ENCODE measurements around the gene CCNG2.

CCNG2 gene

DNA sequence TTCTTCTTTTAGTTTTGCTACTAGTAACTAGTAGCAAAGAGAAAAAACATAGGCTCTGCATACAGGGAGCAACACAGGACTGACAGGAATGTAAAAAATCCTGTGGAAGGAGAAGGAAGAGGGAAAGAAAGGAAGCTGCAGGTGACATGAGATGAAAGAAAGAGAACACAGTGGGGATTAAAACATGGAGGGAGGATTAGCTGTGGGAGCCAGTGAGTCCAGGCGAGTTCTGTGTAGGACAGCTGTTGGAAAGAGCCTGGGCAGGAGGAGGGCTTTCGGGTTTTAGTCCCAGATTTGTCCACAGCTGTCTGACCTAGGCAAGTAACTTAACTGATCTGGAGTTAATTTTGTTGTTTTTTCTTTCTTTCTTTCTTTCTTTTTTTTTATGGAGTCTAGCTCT lies 21.6 kb downstream of the CCNG2 start:
- DNase-seq (ENCODE audit: low spot score) = no peak

- DNase-seq (ENCODE audit: low spot score) = no peak
These were observed 22.5 kb downstream of the CCNG2 start for GRCh38 chr4:77179519-77179918.

- DNase-seq (ENCODE audit: low spot score) = no peak
These were observed 24.7 kb downstream of the CCNG2 start for GRCh38 chr4:77181720-77182119.

DNA sequence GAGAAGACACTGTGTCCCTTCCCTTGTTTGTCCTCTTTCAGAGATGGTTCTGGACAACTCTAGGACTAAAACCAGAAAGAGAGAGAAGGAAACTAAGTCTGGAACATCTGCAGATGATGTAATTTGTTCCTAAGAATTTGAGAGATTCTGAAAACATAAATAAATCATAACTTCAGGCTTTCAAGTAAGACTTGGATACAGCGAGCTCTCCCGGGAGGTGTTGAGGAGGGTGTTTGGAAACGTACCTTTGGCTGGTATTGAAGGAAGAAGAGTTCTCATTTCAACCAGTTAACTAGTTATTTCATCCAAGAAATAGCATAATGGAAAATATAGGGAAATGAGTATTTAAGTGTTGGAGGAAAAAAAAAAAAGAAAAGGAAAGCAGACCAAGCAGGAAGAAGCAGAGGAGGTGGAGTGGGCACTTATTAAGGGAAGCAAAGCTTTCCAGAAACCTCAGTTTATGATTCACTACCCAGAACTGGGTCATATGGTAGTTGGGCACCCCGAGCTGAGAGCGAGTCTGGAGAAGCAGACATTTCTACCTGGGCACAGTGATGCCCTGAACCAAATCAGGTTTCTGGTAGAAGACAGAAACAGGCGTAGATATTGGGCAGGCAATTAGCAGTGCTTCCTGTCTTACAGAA lies 26.9 kb downstream of the CCNG2 start:
- DNase-seq (ENCODE audit: low spot score) = no peak

- no peak for DNase-seq (ENCODE audit: low spot score)
These were observed 28.0 kb downstream of the CCNG2 start for GRCh38 chr4:77184974-77185373.

- no peak for DNase-seq (ENCODE audit: low spot score)
These were observed 28.7 kb downstream of the CCNG2 start for GRCh38 chr4:77185686-77186085.

- no peak for DNase-seq (ENCODE audit: low spot score)
These were observed 30.3 kb downstream of the CCNG2 start for GRCh38 chr4:77187322-77187721.

DNA sequence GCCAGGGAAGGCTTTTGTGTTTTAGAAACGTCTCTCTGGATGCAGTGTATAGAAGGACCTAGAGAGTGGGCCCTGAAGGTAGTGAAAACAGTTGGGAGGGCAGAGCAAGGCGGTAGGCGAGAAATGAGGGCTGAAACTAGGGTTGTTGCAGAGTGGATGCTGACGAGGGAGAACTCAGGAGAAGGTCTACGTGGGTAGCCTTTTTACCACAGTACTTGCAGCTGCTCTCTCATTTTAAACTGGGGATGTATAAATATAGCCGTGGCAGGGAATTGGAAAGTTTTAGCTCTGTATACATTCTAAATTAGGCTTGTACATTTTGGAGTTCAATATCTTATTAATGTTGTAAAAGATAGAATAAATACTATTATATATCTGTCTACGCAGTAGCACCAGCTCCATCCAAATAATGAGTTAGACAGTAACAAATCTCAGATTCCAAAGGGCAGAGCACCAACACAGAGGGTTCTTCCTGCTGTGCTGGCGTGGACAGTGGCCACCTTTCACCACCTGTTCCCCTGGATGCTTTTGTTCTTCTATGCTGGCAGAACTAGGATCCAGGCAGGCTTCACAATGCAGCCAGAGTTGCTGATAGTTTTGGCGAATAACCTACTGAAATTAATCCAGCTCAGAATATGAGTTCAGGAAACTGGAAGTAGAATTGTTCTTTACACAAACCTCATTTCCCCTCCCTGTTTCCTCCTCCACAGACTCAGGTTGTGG lies 31.7 kb downstream of the CCNG2 start:
- DNase-seq (ENCODE audit: low spot score) = no peak

DNA sequence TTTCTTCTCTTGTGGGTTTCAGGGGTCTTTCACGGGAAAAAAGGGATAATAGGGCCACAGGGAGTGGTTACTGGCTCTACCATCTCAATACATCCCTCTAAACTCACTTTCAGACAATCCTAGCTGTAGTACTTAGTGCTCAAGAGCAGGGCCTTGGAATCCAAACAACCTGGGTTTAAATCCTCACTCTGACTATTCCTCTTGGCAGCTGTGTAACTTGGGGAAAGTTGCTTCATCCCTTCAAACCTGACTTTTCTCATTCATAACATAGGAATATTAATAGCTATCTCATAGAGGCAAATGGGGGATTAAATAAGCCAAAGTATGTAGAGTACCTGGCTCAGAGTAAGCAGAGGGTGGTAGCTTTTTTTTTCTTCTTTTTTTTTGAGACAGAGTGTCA lies 32.4 kb downstream of the CCNG2 start:
- DNase-seq (ENCODE audit: low spot score) = no peak

- DNase-seq (ENCODE audit: low spot score) = no peak
These were observed 33.0 kb downstream of the CCNG2 start for GRCh38 chr4:77190053-77190452.

- no peak for DNase-seq (ENCODE audit: low spot score)
These were observed 36.0 kb downstream of the CCNG2 start for GRCh38 chr4:77193046-77193445.

GRCh38 chr4:77193511-77194102 lies 36.6 kb downstream of the CCNG2 start:
- no peak for DNase-seq (ENCODE audit: low spot score)

- no peak for DNase-seq (ENCODE audit: low spot score)
These were observed 37.4 kb downstream of the CCNG2 start for GRCh38 chr4:77194366-77194765.

DNA sequence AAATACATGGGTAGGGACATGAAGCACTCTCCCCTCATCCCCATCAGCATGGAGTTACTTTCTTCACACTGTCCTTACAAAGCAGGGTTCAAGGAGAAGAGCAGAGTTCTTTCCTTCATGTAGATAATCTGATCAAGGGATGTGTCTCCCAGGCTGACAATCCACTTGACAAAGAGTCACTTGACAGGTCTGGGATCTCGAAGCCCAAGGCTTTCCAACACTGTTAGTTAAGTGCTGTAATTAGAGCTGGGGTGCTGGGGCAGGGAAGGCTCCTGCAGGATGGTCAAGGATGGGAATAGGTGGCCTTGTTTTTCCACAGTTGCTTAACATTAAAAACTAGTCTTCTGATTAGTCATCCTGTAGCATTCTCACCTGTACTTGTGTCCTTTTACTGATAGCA lies 38.0 kb downstream of the CCNG2 start:
- no peak for DNase-seq (ENCODE audit: low spot score)

GRCh38 chr4:77196866-77197265 lies 39.9 kb downstream of the CCNG2 start:
- DNase-seq (ENCODE audit: low spot score) = no peak

DNA sequence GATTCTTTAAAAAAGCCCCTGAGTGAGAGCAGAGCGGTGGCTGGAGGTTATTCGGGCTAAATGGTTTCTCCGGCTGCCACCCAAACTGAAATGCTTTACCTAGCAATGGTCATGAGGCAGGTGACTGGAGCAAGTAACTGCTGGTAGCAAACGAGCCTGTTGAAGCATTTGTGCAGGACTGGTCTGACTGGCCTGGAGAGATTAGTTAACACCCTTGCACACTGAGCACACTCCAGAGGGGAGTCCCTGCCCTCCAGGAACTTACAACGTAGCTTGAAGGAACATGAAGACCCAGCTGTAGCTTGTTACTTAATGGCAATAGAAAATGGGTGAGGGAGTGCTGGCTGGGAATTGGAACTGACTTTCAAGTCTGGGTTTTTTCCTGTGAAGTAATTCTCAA lies 40.4 kb downstream of the CCNG2 start:
- DNase-seq (ENCODE audit: low spot score) = no peak

DNA sequence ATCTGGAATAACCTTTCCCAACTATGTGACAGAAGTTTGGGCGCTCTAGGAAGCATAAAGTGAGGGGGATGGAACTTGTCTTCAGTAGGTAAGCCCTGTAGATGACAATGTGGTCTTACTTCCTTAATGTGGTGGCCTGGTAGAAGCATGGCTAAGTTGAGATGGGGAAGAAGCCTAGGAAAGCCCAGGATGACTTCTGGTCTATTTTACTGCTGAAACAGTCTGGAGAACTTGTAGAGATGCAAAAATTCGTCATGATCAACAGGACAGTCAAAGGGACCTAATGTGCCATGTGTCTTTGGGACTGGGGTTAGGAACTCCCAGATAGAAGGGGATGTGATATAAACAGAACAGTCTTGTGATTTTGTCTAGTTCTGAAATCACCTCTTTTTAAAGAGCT lies 40.8 kb downstream of the CCNG2 start:
- no peak for DNase-seq (ENCODE audit: low spot score)

DNA sequence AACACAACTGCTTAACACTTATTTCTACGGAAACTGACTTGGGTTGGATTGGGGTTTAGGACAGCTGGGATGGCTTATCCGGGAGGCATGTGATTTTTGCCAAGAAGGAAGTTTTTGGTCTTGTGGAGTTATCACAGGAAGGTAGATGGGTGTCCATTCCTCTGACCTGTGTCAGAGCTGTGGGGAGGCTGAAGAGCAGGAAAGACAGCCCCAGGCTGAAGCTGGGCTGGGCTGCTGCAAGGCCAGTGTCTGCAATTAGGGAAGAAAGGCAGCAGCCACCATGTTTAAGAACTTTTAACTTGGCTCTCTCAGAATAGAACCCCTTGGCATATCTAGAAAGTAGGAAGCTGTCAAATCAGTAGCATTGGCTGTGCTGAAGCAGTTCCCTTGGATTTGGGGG lies 42.3 kb downstream of the CCNG2 start:
- DNase-seq (ENCODE audit: low spot score) = no peak

GRCh38 chr4:77199701-77200100 lies 42.7 kb downstream of the CCNG2 start:
- DNase-seq (ENCODE audit: low spot score) = no peak

GRCh38 chr4:77201343-77201742 lies 44.3 kb downstream of the CCNG2 start:
- no peak for DNase-seq (ENCODE audit: low spot score)

DNA sequence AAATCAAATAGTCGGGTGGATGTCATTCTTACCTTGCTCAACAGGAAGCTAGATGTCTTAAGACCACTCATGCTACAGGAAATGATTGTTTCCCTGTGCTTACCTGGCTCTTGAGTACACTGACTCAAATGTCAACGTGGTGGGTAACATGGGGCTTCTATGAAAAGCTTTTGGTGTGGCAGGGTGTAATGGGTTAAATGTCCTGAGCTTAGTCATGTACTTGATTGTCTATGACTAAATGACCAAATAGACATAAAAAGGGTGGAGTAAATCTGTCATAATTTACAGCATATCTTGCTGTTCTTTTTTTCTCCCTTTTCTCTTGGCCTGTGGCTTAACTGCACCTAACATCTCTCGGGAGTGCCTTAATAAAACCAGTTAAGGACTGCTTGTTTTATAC lies 44.9 kb downstream of the CCNG2 start:
- no peak for DNase-seq (ENCODE audit: low spot score)

DNA sequence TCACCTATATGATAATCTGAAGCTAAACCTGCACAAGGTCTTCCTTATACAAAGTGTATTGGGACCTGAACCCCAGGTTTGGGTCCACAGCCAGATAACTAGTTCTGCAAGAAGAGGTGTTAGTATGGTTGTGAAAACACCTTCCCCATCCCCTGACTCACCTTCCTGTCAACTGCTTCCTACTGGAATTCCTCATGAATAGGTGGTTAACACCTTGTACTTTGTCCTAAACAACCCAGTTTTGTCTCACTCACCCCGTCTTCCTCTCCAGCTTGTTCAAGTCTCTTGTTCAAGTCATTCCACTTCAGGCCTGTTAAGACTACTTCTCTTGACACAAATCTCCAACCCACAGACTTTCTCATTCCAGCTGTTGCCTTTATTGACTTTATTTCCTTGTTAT lies 45.5 kb downstream of the CCNG2 start:
- no peak for DNase-seq (ENCODE audit: low spot score)

DNA sequence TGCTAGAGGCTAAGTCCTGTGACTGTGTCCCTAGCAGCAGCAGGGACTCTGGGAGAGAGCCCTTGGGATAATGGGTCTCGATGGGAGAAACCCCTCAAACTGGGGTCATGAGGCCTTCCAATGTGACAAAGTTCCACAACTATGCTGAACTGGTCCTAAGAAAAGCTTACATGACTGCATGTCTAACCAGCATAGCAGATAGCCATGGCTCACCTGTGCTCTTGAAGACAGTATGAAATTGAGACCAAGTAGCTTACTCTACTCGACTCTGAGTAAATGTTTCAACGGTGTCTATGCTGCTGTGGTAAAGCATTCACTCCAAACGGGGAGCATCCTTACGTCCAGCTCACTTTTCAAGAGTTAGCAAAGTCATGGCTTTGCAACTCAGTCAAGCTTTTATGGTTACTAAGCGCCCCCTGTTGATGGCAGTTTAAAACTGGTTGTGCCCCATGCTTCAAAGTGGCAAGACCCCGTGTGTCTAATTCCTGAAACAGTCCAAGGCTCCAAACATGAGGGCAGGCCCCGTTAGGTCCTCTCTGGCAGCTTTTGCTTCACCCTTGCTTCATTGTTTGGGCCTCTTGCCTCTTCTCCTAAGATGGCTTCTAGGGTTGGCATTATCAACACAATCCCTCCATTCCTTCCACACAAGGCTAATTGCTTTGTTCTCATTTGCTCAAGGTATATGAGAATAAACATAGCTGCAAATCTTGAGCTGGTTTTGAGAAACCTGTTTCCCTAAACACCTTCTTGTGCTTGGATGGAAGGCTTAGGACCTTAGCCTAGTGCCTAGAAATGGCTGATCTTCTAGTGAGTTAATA lies 46.6 kb downstream of the CCNG2 start:
- peak; percentile 74 for DNase-seq (ENCODE audit: low spot score)
